HG03521 (cell line): Measurements from ENCODE around the gene RALGAPA2.

ENCODE experiments used
- ATAC-seq: cut with Tn5 transposase; IDR thresholded peaks from one replicate; pipeline ENCODE4 v1.9.1; 2021; ENCODE audit warnings: mild to moderate bottlenecking, moderate library complexity; ENCODE audit not compliant: unreplicated experiment

The RALGAPA2 gene

DNA sequence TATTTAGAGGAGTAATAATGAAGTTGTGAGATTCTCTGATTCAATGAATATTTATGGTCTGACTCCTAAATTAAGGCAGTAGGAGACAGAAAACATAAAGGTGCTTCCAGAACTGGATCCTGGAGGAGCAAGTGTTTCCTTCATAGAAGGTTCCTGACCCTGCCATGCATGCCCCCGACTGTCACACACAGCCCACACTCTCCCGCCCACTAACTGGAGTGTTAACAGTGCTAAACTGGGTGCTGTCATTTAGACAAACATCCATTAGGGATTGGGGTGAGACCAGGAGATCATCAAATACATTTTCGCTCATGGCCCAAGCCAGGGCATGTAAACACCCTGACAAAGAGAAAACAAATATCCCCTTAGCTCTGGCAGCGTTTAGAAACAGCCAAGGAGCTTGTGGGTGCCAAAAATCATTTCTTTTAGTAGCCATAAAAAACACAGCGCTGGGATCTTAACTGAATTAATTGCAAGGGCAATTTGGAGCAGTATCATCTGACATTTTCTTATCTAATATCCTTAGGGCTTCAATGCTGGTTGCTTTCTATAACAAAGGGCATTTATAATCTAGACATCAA, 297.7 kb downstream of the RALGAPA2 start:
- ATAC-seq, result no peak

DNA sequence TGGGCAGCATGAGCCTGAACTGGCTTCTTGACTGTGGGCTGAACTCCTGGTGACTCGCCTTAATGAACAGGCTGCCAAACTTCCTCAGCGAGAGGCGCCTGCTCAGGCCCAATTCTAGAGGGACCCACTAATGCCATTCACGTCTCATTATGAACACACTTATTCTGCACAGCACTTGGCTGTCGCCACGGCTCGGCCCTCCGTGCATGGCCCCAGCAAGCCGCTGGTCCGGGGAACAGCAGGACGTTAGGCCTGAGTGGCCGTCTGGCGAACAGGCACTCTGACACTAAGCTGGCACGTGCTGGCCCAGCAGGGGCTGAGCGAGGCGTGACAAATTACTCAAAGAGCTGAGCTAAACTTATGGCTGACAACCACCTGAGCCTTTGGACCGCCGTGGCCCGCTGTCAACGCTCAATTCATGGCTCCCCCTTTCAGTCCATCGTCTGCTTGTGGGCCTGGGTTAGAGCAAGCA, 298.6 kb downstream of the RALGAPA2 start:
- no peak for ATAC-seq

DNA sequence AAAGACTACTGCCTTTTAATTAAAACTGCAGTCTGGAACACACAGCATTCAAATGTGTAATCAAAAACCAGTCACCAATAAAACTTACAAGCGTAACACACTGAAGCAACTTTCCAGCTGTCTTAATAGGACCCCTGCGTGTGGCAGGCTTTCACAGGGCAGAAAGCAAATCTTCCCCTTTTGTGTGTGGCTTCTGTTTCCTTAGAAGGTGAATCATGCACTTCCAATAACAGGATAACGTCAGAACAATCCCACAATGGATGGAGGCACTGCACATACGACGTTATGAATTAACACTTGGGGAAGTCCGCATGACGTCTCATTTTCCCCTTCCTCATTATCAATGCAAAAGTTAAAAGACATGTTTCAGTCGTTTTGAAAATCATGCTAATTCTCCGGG, 299.7 kb downstream of the RALGAPA2 start:
- ATAC-seq, result no peak

DNA sequence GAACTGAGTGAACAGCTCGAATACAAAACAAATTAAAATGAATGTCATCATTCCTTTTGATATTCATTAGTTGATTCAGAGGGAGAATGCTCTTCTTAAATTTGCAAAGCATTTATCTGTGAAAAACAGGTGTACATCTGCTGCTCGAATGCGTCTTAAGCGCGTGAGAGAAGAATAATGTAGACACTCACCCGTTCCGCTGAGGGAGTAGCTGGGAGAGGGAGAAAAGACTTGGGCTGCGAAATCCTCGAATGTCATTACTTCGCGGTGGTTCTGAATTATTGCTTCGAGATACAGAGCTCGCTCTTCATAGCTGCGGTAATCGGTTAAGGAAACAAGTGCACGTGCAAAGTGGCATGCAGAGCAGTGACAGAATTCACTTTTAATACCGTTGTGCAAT, 300.6 kb downstream of the RALGAPA2 start:
- no peak for ATAC-seq

DNA sequence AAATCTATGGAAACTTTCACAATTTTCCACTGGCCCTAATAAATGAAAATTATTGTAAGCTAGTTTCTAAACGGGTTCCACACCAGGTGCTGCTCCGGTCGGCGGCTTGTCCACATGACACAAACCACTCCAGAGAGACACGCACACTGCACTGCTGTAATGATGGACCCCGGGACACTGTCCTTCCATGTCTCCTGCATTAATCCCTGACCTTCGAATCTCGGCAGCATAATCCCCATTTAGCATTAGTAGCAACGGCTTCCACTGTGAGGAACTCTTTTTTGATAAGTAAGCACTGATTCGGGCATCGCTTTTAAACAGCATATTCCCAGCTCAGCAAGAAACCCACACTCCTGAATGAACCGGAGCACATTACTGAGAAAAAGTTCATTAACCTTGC, 301.0 kb downstream of the RALGAPA2 start:
- no peak for ATAC-seq

DNA sequence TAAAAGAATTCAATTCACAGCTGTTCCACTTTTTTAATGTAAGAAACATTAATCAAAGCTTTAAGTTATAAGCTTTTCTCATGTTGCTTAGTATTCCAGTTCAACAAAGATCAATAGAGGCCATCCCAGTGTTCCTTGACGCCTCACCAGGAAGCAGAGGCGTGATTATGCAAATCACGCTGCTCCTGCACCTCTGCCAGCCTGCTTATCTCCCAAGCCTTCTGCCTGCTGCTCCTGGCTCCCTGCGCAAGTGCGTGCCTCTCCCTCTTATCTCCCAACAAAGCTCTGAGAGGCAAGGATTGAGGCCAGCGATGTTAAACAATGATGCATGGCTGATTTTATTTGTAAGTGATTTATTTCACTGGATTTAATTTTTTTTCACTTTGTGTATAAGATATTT, 301.8 kb downstream of the RALGAPA2 start:
- ATAC-seq, result no peak

DNA sequence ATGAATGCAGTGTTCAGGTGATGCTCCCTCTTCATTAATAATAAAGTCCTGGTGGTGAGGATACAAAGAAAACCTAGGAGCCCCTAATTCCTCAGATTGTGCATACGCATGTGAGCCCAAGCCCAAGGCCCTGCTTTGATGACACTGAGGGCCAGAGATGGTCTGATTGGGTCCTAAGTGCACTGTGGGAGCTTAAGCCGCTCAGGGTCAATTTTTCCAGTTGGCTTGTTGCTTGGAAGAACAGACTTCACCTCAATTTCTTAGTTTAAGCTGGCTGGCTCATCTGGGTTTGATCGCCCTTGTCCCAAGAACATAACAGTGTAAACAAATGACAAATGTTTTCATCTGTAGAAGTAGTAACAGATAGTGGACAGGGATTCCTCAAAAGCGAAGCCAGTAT, 303.1 kb downstream of the RALGAPA2 start:
- ATAC-seq, result no peak

DNA sequence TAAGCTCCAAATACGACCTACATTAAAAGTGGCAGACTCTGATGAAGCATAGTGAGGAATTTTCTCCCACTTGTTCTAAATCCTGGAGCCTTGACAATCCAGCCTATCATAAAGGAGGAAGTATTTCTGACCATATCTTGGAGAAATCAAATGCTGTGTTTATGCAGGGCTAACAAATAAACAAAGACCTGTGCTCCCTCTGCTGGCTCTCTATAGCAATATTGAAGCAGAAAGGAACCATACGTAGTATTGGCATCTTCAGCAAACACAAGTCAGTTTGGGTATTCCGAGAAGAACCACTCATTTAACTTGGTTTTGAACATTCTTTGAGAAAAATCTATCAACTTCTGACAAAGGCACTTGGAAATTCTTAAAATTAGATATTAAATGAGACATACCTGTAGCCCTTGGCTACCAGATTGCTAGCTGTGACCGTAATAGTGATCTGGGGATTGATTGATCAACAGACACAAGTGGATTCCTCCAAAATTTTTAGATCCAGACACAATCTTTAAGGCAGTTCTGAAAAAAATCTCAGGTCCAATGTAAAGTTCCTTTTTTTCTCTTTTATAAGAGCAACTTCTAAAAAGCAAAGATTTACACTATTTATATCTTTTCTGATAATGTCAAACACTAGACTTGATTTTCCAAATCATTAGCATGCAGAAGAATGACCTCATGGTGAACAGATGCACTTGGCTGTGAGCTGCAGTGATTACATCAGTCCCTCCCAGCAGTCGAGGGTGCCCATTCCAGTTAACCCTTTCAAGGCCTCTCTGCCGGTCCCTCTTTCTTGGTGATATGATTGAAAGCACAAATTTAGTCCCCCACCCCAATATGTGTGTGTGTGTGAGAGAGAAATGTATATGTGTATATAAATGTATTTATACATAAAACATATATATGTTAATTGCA, 304.3 kb downstream of the RALGAPA2 start:
- ATAC-seq, result no peak

DNA sequence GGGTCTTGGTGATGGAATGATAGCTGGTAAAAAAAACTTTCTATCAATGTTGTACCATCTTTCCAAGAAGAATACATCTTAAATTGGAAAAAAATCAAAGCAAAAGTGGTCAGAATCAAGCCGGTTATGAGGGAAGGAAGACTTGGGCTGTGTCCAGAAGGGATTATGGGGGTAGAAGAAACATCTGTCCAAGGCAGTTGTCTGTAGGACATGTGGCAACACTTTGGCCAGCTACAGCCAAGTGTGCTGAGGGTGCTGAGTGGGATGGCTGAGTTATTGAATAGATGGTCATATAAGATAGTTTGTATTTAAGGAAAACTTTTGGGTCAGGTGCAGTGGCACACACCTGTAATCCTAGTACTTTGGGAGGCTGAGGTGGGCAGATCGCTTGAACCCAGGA, 306.1 kb downstream of the RALGAPA2 start:
- ATAC-seq, result no peak

DNA sequence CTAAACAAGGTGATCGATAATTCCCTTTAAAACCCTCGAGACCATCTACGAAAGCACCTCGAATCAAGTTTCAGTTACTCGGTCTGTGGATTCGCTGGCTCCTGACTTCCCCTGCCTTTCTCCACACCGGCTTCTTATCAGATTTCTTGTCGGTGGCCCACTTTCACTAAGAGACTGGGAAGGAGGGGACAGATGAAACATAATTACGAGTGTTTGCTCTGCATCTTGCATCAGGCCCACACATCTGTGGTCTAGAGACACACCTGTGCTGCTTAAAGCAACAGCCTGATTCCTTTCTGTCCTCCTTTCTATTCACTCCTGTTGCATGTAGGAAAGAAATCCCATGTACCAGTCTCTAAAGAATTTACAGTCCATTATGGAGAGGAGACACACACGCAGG, 306.8 kb downstream of the RALGAPA2 start:
- no peak for ATAC-seq

DNA sequence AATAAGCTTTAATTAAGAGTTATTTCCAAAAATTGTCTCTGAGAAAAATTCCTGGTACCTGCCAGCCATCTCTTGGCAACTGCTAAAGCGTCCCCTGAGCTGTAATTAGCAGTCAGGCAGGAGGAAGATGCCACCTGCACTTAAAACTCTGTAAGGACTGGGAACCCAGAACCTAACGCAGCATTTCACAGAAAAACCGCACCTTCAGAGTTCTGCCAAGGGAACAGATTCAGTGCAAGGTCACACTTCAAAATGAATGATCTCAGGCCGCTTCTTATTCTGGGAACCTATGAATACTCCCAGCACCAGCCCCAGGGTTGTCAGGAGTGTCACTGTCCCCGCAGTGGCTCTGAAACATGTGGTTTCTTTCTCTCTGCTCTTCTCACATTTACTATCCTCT, 307.8 kb downstream of the RALGAPA2 start:
- ATAC-seq, result no peak

DNA sequence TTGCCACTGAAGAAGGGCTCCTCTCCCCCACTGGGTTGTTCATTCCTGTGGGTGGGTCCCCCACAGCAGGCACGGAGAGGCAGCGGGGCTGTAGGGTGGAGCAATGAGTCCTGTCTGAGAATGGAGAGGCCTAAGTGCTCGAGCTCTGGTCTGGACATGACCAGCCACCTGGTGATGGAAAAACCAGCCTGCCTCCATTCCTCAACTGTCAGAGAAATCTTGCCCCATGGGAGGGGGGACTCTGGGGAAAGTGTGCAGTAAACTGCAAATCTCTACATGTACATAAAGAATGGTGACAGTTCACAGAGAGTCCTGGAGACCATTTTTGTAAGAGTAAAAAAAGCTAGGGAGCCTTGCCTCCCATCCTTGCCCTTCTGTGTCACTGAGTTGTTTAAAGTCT, 310.5 kb downstream of the RALGAPA2 start:
- no peak for ATAC-seq

DNA sequence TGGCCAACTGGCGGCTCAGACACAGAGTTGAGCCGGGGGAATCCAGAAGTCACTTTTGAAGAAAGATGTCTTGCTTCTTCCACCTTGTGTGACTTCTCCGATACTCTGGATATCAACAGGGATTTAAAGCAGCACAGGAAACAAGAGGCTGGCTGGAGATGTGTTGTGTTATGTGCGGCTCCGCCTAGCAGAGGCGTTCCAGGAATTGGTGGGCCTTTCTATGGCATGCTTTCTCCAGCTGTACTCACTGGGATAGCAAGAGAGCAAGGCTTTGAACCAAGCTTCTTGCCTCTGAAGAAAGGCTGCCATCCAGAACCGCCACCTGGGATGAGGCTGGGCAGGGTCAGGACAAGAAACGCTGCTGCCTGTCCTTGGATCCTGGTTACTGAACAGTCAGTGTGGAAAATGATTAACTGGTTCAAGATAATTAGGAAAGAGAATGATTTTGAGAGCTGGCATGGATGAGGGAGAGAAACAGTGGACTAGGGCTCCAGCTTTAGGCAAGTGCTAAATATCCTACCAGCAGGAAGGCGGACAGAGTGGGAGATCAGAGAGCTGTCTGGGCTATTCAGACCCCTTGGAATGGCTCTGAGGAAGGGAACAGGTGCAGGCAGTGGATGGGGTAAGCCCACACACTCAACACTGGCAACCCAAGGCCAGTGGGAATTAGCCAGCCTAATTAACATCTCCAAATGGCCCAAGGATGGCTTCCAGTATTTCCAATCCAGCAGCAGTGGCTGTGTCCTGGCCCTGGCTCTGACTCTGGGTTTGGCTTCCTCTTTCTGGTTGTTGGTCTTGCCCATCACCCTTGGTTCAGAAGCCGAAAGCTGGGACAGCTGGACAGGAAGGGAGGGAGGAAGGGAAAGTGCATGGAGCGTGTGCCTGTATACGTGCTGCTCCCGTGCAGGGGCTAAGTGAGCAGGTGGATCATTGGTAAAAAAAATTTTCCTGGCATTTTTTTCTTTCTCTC, 312.6 kb downstream of the RALGAPA2 start:
- ATAC-seq, result no peak

DNA sequence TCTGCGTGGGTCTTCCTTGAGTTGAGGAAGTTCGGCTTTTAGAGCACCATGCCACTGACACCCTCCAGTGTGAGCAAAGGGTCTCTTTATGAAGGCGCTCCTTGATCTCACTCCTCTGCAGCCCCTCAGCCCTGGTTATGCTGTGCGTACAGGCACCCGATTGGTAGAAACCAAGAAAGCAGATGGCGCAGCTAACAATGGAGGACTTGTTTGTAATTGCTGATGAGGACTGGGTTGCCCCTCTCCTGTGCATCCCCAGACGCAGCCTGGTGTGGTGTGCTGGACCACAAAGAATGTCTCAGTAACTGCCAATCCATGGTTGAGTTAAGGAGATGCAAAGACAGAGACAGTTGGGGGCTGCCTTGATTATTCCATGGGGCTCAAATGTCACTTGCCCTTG, 314.3 kb downstream of the RALGAPA2 start:
- no peak for ATAC-seq

DNA sequence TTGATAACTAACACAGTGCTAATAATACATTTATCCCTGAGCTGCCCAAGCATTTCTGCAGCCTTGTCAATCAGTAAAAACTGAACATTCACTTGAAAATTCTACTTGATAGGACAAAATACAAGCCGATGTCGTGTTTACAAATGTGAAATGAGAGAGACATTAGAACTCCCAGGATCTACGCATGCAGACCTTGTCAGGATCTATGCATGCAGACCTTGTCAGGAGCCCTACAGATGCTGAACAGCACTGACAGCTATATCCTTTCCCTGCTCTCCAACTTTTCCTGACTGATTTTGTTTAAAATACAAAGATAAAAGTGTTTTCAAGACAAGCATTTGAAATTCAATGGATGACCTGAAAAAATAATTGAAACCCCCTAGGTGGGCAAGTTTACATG, 315.6 kb downstream of the RALGAPA2 start:
- no peak for ATAC-seq

DNA sequence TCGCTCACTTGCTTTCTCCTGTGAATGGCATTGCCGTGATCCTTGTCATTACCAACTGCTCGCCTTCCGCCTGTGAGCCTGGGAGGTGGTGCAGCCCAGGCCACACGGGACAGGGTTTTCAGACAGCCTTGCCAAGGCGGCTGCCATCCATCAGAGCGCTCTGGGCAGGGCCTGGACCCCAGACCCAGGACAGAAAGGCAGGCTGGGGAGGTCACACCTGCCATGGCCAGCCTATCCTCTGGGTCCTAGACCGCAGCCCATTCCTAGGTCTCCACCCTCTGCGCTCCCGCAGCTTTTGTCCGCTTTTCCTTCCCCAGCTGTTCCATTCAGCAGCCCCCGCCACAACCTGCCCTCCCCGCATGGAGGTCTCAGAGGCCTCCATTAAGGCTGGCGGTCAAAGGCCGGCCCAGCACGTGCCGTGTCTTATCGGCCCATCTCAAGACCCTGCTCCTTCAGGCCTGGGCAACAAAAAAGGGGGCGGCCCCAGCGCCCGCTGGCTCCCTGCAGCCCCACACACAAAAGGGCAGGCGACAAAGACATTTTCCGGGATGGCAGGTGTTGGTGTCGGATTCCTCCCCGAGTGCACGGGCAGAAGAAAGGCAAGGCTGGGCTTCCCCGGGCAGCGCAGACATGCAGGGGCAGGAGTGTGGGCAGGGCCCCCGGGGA, 316.4 kb downstream of the RALGAPA2 start:
- no peak for ATAC-seq

DNA sequence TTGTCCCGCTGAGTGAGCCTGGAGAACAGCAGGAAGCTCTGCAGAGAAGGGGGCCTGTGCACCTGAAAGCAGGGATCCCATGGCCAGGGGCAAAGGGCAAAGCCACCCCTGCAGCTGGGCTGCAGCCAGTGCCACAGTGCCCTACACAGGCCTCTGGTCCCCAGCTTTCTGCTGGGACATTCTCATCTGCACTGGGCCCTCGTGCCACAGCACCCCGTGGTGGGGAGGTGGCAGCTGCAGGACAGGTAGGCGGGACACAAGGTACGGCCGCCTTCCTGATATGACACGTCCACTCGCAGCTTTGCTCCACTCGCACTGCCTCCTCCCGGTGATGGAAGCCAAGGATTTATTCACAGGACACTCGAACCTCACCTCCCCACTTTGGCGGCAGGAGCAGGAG, 317.4 kb downstream of the RALGAPA2 start:
- ATAC-seq, result no peak

DNA sequence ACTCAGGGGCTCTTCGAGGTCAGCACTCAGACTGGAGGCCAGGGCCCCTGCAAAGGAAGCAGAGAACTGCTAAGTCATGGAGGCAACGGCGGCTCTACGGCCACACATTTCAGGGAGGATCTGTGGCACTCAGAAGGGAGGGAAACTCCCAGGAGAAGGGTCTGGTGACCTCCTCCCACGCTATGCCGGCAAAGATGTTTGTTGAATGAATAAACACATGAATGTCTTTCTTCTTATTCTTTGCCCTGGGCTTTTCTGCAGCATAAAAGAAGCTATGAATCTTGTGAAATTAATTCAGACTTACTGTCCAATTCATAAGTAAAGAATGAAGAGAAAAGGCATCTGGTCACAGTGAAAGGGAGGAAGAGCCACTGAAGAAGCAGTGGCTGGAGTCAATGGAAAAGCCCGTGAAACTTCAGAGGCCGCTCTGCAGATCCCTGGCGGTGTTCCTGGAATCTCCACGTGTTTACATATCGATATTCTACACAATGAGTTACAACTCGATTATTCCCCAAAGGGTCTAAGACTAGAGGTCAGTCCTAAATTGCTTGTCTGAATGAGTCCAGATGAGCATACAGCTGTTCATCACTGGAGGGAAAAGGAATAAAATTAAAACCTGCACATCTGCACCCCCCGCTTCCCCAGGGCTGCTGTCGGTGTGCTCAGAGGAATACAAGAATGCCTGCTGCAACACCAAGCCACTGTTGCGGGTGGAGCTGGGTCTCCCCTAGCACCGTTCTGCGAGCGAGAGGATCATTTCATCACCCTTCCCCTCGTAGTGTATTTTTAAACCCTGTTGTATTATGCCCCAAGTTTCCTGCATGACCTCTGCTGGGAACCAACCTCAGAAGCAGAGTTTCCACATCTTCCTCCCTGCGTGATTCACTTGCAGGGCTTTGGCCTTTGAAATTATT, 319.0 kb downstream of the RALGAPA2 start:
- no peak for ATAC-seq

DNA sequence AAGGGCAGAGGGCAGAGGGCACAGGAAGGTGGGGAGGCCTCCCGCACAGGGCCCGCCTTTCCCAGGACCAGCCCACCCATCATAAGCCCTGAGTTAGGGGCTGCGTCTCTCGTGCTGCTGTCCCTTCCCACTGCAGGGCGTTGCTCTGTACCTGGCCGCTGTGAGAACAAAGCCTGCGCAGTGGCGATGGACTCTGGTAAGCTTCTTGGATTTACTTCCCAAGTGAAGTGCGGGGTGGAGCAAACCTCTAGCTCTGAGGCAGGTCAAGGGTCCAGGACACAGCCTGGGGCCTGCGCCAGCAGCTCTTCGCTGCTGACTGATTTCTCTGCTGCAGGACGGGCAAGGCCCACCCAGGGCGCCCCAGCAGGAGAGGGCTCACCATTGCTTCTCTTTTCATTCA, 320.7 kb downstream of the RALGAPA2 start:
- ATAC-seq, result no peak

DNA sequence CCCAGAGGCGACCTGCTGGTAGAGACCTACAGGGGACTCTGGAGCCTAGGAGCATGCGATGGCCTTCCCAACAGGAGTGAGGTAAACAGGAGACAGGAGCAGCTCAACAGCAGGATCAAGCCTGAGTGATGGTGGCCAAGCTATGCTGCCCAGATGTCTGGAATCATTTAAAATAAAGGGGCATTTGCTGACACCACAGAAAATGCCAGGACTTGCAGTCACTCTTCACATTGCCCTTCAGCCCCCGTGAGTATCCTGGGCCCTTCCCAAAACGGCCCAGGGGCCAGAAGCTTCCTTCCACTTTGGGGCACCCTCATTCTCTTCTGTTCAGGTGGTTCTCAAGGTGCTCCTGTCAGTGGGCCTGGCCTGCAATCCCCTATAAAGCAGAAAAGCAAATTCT, 321.3 kb downstream of the RALGAPA2 start:
- no peak for ATAC-seq
